Kidney (tissue), 14 donors: ENCODE results near the gene STN1. TPM values are rescaled to one million over a fixed set of nuclear protein-coding genes. Genes with fewer than 3 reads are reported as not detected.

Source experiments
- DNase-seq, 5 donors: peaks; one replicate each; pipeline ENCODE4 v3.0.0-alpha.2; 2013 to 2020
- FAIRE-seq: peaks from 2 replicates; lab custom pipeline; 2012; peaks lifted over from hg19 to GRCh38; lab: Jason Lieb, UNC
- H3K27ac ChIP-seq, 2 donors: one replicate each; pipeline ENCODE4 v1.7.0; 2013; ENCODE audit warnings: low read depth in 2 of 2, low read length in 2 of 2, inconsistent platforms in 1 of 2
- H3K27me3 ChIP-seq: one replicate; pipeline ENCODE4 v1.7.1; 2013; ENCODE audit warnings: low read length, inconsistent platforms; ENCODE audit not compliant: control insufficient read depth, insufficient read depth
- H3K36me3 ChIP-seq, 3 donors: one replicate each; pipeline versions ENCODE4 v1.7.0 to v1.7.1; 2013; ENCODE audit warnings: low read length in 3 of 3, control low read depth in 1 of 3, inconsistent platforms in 1 of 3; ENCODE audit not compliant: insufficient read depth in 3 of 3, control insufficient read depth in 2 of 3
- H3K4me1 ChIP-seq, 3 donors: one replicate each; pipeline versions ENCODE4 v1.7.0 to v1.7.1; 2013; ENCODE audit warnings: low read length in 3 of 3, inconsistent platforms in 1 of 3, low read depth in 1 of 3; ENCODE audit not compliant: control insufficient read depth in 2 of 3, insufficient read depth in 2 of 3
- H3K4me3 ChIP-seq, 3 donors: one replicate each; pipeline versions ENCODE4 v1.7.0 to v1.8.1; 2013; ENCODE audit warnings: low read length in 3 of 3, control low read depth in 1 of 3, inconsistent platforms in 1 of 3
- H3K9ac ChIP-seq, 3 donors: one replicate each; pipeline versions ENCODE4 v1.7.0 to v1.7.1; 2013; ENCODE audit warnings: low read length in 3 of 3, control low read depth in 1 of 3, inconsistent platforms in 1 of 3
- H3K9me3 ChIP-seq, 3 donors: one replicate each; pipeline versions ENCODE4 v1.7.0 to v1.7.1; 2013; ENCODE audit warnings: low read length in 3 of 3, control low read depth in 1 of 3, inconsistent platforms in 1 of 3; ENCODE audit not compliant: control insufficient read depth in 2 of 3, insufficient read depth in 1 of 3
- CTCF ChIP-seq: IDR thresholded peaks from 3 replicates; pipeline ENCODE4 v1.5.1; 2012; ENCODE audit warnings: mild to moderate bottlenecking, moderate library complexity, borderline replicate concordance; ENCODE audit not compliant: insufficient read depth; ENCODE audit errors: extremely low read depth
- intact Hi-C: fragments of 100-400 bp; cut with DNase I; formaldehyde crosslinking; loops from one replicate; pipeline ENCODE4 v1.11.1; 2022
- polyA plus RNA-seq: library from polyadenylated mRNA; stranded (reverse); fragments of 350-450 nt; fragmentation: Illumina TruSeq; extraction: RNeasy Lipid Tissue Mini Kit (QIAGEN cat#74804); gene quantifications from one replicate; pipeline ENCODE4 v1.2.3, GENCODE V29; 2014; ENCODE audit warnings: low read depth, low replicate concordance; ENCODE audit not compliant: insufficient read depth
- total RNA-seq: library from RNA; stranded (reverse); fragmentation: NEBNext Ultra II Directional; extraction: Animal tissue kit (Norgen Biotek cat#: 25700); gene quantifications from one replicate; pipeline ENCODE4 v1.2.1, GENCODE V29; 2021
- donor health status: control.
- donor health status: control.
- donor health status: control.
- donor health status: control.
- donor health status: control.
- donor health status: DM: yes; HTN: yes; CAD: no.
- donor health status: Normal renal cell carcinoma (clear cell type).

STN1 gene
- total and polyA plus RNA-seq, 2 donors from 2014 or later: 29.4 to 30.1 TPM

GRCh38 chr10:103894441-103894864 lies 23.5 kb downstream of the STN1 start:
- Histone ChIP-seq H3K9ac (no peak overlapping the region), H3K9me3 (no peaks in the 10 kb centered on the region), H3K4me3 (no peak overlapping the region), H3K27me3 (no peaks in the 10 kb centered on the region), H3K36me3 (peaks cover 0 to 23% (median 17%) of the 10 kb centered on the region in 3 donors), H3K4me1 (peaks cover 6 to 23% (median 15%) of the 10 kb centered on the region in 3 donors), H3K27ac (peak overlapping the region; percentile 68 to 84)
- intact Hi-C loops: no loop called here
- FAIRE-seq (peak; percentile 13), DNase-seq (peak in 1 of 5 donors; percentile 68)
- no peak for TF ChIP-seq CTCF

- TF ChIP-seq CTCF: no peak
- DNase-seq: no peak
- H3K36me3 ChIP-seq: peaks cover 0 to 17% (median 15%) of the 10 kb centered on the region in 3 donors
- no peak overlapping the region for H3K4me3 ChIP-seq
- no peaks in the 10 kb centered on the region for H3K9me3 ChIP-seq
- H3K4me1 ChIP-seq: peaks cover 6 to 23% (median 15%) of the 10 kb centered on the region in 3 donors
- FAIRE-seq: no peak
- H3K27ac ChIP-seq: peak overlapping the region in 1 of 2 donors; percentile 40
- intact Hi-C loops: no loop called here
- no peaks in the 10 kb centered on the region for H3K27me3 ChIP-seq
- no peak overlapping the region for H3K9ac ChIP-seq
Observed at GRCh38 chr10:103893817-103894216, 24.2 kb downstream of the STN1 start.

GRCh38 chr10:103892181-103892580 lies 25.8 kb downstream of the STN1 start:
- Histone ChIP-seq H3K4me3 (no peak overlapping the region), H3K9me3 (no peaks in the 10 kb centered on the region), H3K27ac (no peak overlapping the region), H3K9ac (no peak overlapping the region), H3K27me3 (no peaks in the 10 kb centered on the region), H3K36me3 (peaks cover 2 to 10% (median 7%) of the 10 kb centered on the region in 3 donors), H3K4me1 (peaks cover 8 to 23% (median 15%) of the 10 kb centered on the region in 3 donors)
- no peak for TF ChIP-seq CTCF
- FAIRE-seq: no peak
- no peak for DNase-seq
- intact Hi-C loops: no loop called here

GRCh38 chr10:103890688-103891087 lies 27.3 kb downstream of the STN1 start:
- H3K4me3 ChIP-seq: no peak overlapping the region
- intact Hi-C loops: no loop called here

More at GRCh38 chr10:103890688-103891087, 27.3 kb downstream of the STN1 start:
- H3K27ac ChIP-seq: peak overlapping the region; percentile 18 to 49
- no peak for DNase-seq
- no peaks in the 10 kb centered on the region for H3K27me3 ChIP-seq
- no peaks in the 10 kb centered on the region for H3K9me3 ChIP-seq
- no peak for TF ChIP-seq CTCF
- peaks cover 2 to 13% (median 11%) of the 10 kb centered on the region in 3 donors for H3K36me3 ChIP-seq
- no peak for FAIRE-seq
- H3K9ac ChIP-seq: peak overlapping the region in 1 of 3 donors; percentile 3
- peaks cover 6 to 16% (median 12%) of the 10 kb centered on the region in 3 donors for H3K4me1 ChIP-seq
